HG03280 (cell line): ENCODE data around the gene TMEM134.

ENCODE experiments used
- ATAC-seq: cut with Tn5 transposase; IDR thresholded peaks from one replicate; pipeline ENCODE4 v1.9.1; 2021; ENCODE audit warnings: mild to moderate bottlenecking, moderate library complexity; ENCODE audit not compliant: unreplicated experiment

Gene TMEM134

GRCh38 chr11:67423891-67424613, 45.0 kb downstream of the TMEM134 start:
- ATAC-seq = no peak

GRCh38 chr11:67423466-67423865, 45.6 kb downstream of the TMEM134 start:
- ATAC-seq = no peak

- ATAC-seq = no peak
Measured at GRCh38 chr11:67422891-67423290, 46.2 kb downstream of the TMEM134 start.

- no peak for ATAC-seq
Measured at GRCh38 chr11:67421430-67422031, 47.5 kb downstream of the TMEM134 start.

- peak; percentile 93 for ATAC-seq
Measured at GRCh38 chr11:67420646-67421429, 48.2 kb downstream of the TMEM134 start.

- ATAC-seq = no peak
Measured at GRCh38 chr11:67420147-67420645, 48.9 kb downstream of the TMEM134 start.

GRCh38 chr11:67419325-67420049, 49.6 kb downstream of the TMEM134 start:
- no peak for ATAC-seq

- ATAC-seq = no peak
Measured at GRCh38 chr11:67418476-67419281, 50.4 kb downstream of the TMEM134 start.

- no peak for ATAC-seq
Measured at GRCh38 chr11:67417425-67417824, 51.6 kb downstream of the TMEM134 start.

- no peak for ATAC-seq
Measured at GRCh38 chr11:67416416-67417335, 52.4 kb downstream of the TMEM134 start.

- ATAC-seq = no peak
Measured at GRCh38 chr11:67415501-67416304, 53.3 kb downstream of the TMEM134 start, which contains the start of gene CARNS1. TSS of gene CARNS1 (plus strand) at chr11:67415678. CDS start at chr11:67416200, 522 bp downstream.

- no peak for ATAC-seq
Measured at GRCh38 chr11:67413266-67413849, 55.7 kb downstream of the TMEM134 start.

GRCh38 chr11:67412495-67413179, 56.4 kb downstream of the TMEM134 start:
- no peak for ATAC-seq

GRCh38 chr11:67411785-67412152, 57.3 kb downstream of the TMEM134 start:
- ATAC-seq = no peak
